Activated T-helper 17 cell treated with anti-CD3 and anti-CD28 coated beads, Interleukin-2, amount 50 U/mL, for 72 hours (primary cell): ENCODE data around the gene MFSD6L. TPM values are rescaled to one million over a fixed set of nuclear protein-coding genes. Genes with fewer than 3 reads are reported as not detected.
A peak's percentile ranks its signal among the peaks of the same experiment; 100 is the strongest.

Experiments
- ATAC-seq: fragments of 150-1000 bp; cut with Tn5 transposase; replicated peaks from 2 replicates; pipeline ENCODE4 v1.10.0; 2021; ENCODE audit warnings: mild to moderate bottlenecking, moderate library complexity
- H3K27ac Mint-ChIP-seq: one replicate; pipeline ENCODE4 v1.8.0; 2022; ENCODE audit warnings: mixed read lengths
- H3K27me3 Mint-ChIP-seq: one replicate; pipeline ENCODE4 v1.8.0; 2022; ENCODE audit warnings: mixed read lengths
- H3K36me3 Mint-ChIP-seq: one replicate; pipeline ENCODE4 v1.8.0; 2022; ENCODE audit warnings: low read depth, mild to moderate bottlenecking, mixed read lengths
- H3K4me1 Mint-ChIP-seq: one replicate; pipeline ENCODE4 v1.8.0; 2022; ENCODE audit warnings: mixed read lengths
- H3K4me3 Mint-ChIP-seq: one replicate; pipeline ENCODE4 v1.8.0; 2022; ENCODE audit warnings: mild to moderate bottlenecking, mixed read lengths
- H3K9me3 Mint-ChIP-seq: one replicate; pipeline ENCODE4 v1.8.0; 2022; ENCODE audit warnings: mixed read lengths
- total RNA-seq, 2 donors: library from RNA; stranded (reverse); gene quantifications; one replicate each; pipeline ENCODE4 v1.2.3, GENCODE V29; 2022

The MFSD6L gene
- total RNA-seq, 2 donors from 2014 or later = 0.87 to 0.91 TPM

DNA sequence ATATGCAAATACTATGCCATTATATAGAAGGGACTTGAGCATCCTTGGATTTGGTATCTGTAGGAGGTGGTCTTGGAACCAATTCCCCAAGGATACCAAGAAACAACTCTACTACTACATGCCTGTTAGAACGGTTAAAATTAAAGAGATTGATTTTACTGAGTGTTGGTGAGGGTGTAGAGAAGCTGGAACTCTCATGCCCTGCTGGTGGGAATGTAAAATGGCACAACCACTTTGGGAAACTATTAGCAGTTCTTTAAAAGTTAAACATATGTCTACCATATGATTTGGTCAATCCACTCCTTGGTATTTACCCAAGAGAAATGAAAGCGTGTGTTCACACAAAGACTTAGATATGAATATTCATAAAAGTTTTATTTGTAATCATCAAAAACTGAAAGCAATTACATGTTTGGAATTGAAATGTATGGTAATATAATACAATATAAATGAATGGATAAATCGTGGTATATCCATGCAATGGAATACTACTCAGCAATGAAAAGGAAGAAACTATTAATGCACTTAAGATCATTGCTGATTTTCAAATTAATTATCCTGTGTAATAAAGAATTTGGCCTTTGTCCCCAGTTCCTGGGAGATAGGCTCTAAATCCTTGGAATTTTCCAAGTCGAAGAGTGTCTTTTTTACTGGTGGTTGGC lies 7.8 kb downstream of the MFSD6L start:
- peaks cover 9% of the 10 kb centered on the region for H3K27me3 Mint-ChIP-seq
- H3K4me3 Mint-ChIP-seq = no peak overlapping the region
- H3K27ac Mint-ChIP-seq = no peak overlapping the region

GRCh38 chr17:8789743-8790142 lies 9.4 kb downstream of the MFSD6L start:
- Mint-ChIP-seq H3K27ac (no peak overlapping the region), H3K9me3 (no peaks in the 10 kb centered on the region), H3K36me3 (no peaks in the 10 kb centered on the region), H3K4me3 (no peak overlapping the region), H3K27me3 (peaks cover 9% of the 10 kb centered on the region), H3K4me1 (no peaks in the 10 kb centered on the region)
- ATAC-seq = no peak

More for the DNA sequence above, 7.8 kb downstream of the MFSD6L start:
- no peaks in the 10 kb centered on the region for H3K9me3 Mint-ChIP-seq
- H3K4me1 Mint-ChIP-seq = no peaks in the 10 kb centered on the region
- no peaks in the 10 kb centered on the region for H3K36me3 Mint-ChIP-seq
- ATAC-seq = no peak

DNA sequence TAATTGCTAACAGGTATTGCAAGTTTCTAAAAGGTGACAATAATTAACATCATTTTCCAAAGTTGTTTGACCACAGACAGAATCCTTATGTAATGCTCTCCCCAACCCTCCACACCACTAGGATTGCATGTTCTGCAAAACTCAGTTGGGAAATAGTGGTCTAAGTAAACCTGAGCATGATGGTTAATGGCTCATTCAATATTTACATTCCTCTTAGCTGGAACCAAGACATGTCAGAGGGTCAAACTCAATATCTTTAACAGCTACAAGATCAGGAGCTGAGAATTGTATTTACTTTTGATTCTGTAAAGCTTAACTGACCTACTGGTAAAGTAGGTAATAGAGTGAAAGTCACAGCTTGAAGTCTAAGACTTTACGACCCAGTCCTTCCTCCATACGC lies 10.2 kb downstream of the MFSD6L start:
- Mint-ChIP-seq H3K4me3 (no peak overlapping the region), H3K27me3 (peaks cover 9% of the 10 kb centered on the region), H3K36me3 (no peaks in the 10 kb centered on the region), H3K4me1 (no peaks in the 10 kb centered on the region), H3K27ac (no peak overlapping the region), H3K9me3 (no peaks in the 10 kb centered on the region)
- ATAC-seq = no peak

GRCh38 chr17:8785547-8786413 lies 13.4 kb downstream of the MFSD6L start:
- peak; percentile 59 for ATAC-seq
- Mint-ChIP-seq H3K27ac (no peak overlapping the region), H3K9me3 (no peaks in the 10 kb centered on the region), H3K36me3 (no peaks in the 10 kb centered on the region), H3K4me1 (no peaks in the 10 kb centered on the region), H3K27me3 (peaks cover 6% of the 10 kb centered on the region), H3K4me3 (no peak overlapping the region)

- Mint-ChIP-seq H3K27ac (no peak overlapping the region), H3K4me1 (no peaks in the 10 kb centered on the region), H3K4me3 (no peak overlapping the region), H3K36me3 (no peaks in the 10 kb centered on the region), H3K9me3 (no peaks in the 10 kb centered on the region), H3K27me3 (peaks cover 7% of the 10 kb centered on the region)
- no peak for ATAC-seq
Measured at GRCh38 chr17:8782176-8782575, 17.0 kb downstream of the MFSD6L start.

DNA sequence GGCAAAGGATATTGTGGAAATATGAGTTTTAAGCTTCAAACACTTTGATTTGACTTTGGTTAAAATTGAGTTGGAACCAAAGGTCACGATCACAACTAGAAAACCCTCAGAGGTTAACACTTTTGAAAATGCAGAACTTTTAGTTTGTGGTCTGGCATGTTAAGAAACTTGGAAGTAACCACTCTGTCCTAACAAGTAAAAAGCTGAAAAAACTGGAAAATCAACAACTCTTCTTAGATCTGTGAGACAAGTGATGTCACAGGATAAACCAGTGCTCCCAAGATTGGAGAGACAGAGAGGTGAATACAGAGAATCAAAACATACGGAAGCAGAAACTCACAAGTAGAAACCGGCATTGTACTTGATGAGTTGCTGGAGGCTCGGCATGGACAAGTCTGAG lies 17.4 kb downstream of the MFSD6L start:
- no peaks in the 10 kb centered on the region for H3K36me3 Mint-ChIP-seq
- H3K4me3 Mint-ChIP-seq = no peak overlapping the region
- no peak overlapping the region for H3K27ac Mint-ChIP-seq
- H3K4me1 Mint-ChIP-seq = no peaks in the 10 kb centered on the region
- peaks cover 9% of the 10 kb centered on the region for H3K27me3 Mint-ChIP-seq
- no peak for ATAC-seq
- no peaks in the 10 kb centered on the region for H3K9me3 Mint-ChIP-seq

DNA sequence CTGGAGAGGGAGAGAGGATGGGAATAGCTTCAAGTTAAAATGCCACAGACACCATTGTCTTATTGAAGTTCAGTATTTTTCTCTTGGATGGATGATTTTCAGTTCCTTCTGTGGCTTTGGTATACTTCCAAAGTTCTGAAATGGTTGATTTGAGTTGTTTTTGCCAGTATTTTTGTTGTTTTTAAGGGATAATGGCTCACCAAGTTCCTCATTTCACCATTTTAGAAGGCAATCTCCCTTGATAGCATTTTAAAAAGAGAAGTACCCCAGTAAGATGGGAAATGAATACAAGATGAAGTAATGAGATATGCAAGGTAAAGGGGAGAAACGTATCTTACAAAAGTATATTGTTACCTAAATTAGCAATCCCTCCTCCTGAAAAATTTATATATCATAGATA lies 22.3 kb downstream of the MFSD6L start:
- H3K27me3 Mint-ChIP-seq = peaks cover 23% of the 10 kb centered on the region

DNA sequence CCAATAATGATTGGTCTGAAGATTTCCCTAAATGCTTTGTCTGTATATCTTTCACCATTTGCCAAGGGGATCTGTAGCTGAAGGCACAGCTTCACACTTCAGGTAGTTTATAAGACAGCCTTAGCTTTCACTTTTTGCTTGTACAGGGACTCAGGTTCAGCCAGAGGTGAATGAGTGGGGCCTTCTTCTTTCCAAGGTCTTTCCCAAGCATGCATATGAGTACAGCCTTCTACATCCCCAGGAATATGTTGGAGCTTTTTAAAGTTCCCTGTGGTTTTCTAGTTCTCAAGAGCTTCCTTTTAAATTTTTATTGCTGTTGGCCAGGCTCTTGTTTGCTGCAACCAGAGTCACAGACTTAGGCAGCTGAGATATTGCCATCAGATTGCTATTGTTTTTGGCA lies 22.9 kb downstream of the MFSD6L start:
- Mint-ChIP-seq H3K9me3 (no peaks in the 10 kb centered on the region), H3K36me3 (no peaks in the 10 kb centered on the region), H3K27me3 (peaks cover 23% of the 10 kb centered on the region), H3K4me1 (no peaks in the 10 kb centered on the region), H3K4me3 (no peak overlapping the region), H3K27ac (no peak overlapping the region)
- ATAC-seq = no peak

More for the DNA sequence above, 22.3 kb downstream of the MFSD6L start:
- Mint-ChIP-seq H3K4me1 (no peaks in the 10 kb centered on the region), H3K36me3 (no peaks in the 10 kb centered on the region), H3K9me3 (no peaks in the 10 kb centered on the region), H3K27ac (no peak overlapping the region), H3K4me3 (no peak overlapping the region)
- no peak for ATAC-seq

DNA sequence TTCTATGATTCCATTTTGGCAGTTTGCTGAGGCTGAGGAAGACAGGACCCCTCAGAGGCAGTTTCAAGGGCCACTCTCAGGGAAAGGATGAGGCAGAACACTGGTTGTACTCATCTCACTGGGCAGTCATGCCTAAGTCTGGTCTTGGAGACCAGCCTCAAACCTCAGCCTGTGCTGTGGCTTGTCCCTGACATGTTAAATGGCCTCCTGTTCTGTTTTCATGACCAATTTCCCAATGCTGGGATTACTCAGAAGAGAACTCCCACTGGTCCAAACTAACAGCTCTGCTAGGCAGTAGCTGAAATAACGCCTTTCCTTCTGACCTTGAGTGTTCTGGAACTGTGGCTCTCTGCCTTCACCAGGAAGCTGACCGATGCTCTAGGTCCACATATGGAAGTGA lies 32.4 kb downstream of the MFSD6L start:
- Mint-ChIP-seq H3K9me3 (no peaks in the 10 kb centered on the region), H3K27ac (no peak overlapping the region), H3K4me3 (no peak overlapping the region), H3K36me3 (no peaks in the 10 kb centered on the region), H3K4me1 (no peaks in the 10 kb centered on the region), H3K27me3 (peaks cover 10% of the 10 kb centered on the region)
- no peak for ATAC-seq

DNA sequence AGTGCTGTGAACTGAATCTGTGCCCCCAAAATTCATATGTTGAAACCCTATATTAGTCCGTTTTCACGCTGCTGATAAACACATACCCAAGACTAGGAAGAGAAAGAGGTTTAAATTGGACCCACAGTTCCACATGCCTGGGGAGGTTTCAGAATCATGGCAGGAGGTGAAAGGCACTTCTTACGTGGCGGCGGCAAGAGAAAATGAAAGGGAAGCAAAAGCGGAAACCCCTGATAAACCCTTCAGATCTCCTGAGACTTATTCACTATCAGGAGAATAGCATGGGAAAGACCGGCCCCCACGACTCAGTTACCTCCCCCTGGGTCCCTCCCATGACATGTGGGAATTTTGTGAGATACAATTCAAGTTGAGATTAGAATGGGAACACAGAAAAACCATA lies 37.2 kb downstream of the MFSD6L start:
- Mint-ChIP-seq H3K9me3 (no peaks in the 10 kb centered on the region), H3K36me3 (no peaks in the 10 kb centered on the region), H3K27me3 (peaks cover 3% of the 10 kb centered on the region), H3K27ac (no peak overlapping the region), H3K4me3 (no peak overlapping the region), H3K4me1 (no peaks in the 10 kb centered on the region)
- ATAC-seq = no peak

- no peaks in the 10 kb centered on the region for H3K9me3 Mint-ChIP-seq
- H3K36me3 Mint-ChIP-seq = no peaks in the 10 kb centered on the region
- H3K27ac Mint-ChIP-seq = no peak within 1 kb of the TSS
- no peaks in the 10 kb centered on the region for H3K4me1 Mint-ChIP-seq
- peaks cover 21% of the 10 kb centered on the region for H3K27me3 Mint-ChIP-seq
- no peak for ATAC-seq
- no peak within 1 kb of the TSS for H3K4me3 Mint-ChIP-seq
Measured at GRCh38 chr17:8758137-8758596, 41.0 kb downstream of the MFSD6L start, which contains the start of gene SPDYE4. TSS of gene SPDYE4 (minus strand) at chr17:8758546. CDS start at chr17:8758382, 164 bp downstream.

DNA sequence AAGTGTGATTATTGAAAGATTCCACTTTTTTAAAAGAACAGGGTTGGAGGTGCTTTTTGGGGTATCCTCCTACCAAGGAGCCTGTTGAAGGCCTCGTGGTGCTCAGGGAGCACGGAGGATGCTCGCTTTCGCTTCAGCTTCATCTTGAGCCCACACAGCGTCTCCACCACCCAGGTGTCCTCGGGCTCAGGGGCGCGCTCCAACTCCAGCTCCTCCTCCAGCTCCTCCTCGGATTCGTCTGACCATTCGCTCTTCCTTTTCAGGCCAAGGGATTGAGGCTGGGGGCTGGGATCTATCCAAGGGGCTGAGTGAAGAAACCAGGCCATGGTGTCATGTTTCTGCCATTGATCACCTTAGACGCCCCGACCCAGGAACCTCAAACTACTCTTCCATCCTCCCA lies 42.0 kb downstream of the MFSD6L start:
- Mint-ChIP-seq H3K36me3 (no peaks in the 10 kb centered on the region), H3K4me1 (no peaks in the 10 kb centered on the region), H3K27ac (no peak overlapping the region), H3K27me3 (peaks cover 21% of the 10 kb centered on the region), H3K4me3 (no peak overlapping the region), H3K9me3 (no peaks in the 10 kb centered on the region)
- no peak for ATAC-seq

- no peak for ATAC-seq
- Mint-ChIP-seq H3K36me3 (no peaks in the 10 kb centered on the region), H3K27me3 (peaks cover 18% of the 10 kb centered on the region), H3K27ac (no peak overlapping the region), H3K9me3 (no peaks in the 10 kb centered on the region), H3K4me3 (no peak overlapping the region), H3K4me1 (no peaks in the 10 kb centered on the region)
Measured at GRCh38 chr17:8755590-8756255, 43.4 kb downstream of the MFSD6L start.

DNA sequence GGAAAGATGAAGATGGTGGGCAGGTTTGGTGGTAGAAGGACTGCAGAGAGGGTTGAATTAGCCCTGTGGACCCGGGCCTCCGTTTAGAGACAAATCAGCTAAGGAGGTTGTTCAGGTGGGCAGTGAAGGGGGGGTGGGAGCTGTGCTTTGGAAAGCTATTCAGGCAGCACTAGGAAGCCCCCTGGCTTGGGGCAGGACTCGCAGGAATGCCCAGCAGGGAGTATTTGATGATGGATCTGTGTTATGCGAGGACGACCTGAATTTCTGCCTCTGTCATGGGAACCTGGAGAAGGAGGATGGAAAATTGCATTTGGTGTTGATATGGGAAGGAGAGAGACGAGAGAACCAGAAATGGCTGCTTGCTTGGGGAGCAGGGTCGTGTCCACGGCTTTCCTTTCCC lies 44.3 kb downstream of the MFSD6L start:
- Mint-ChIP-seq H3K4me1 (no peaks in the 10 kb centered on the region), H3K36me3 (no peaks in the 10 kb centered on the region), H3K27me3 (peaks cover 18% of the 10 kb centered on the region), H3K4me3 (no peak overlapping the region), H3K9me3 (no peaks in the 10 kb centered on the region), H3K27ac (no peak overlapping the region)
- no peak for ATAC-seq
